Osteoblast (primary cell): ENCODE measurements around the gene ETDA. TPM values are rescaled to one million over a fixed set of nuclear protein-coding genes. Genes with fewer than 3 reads are reported as not detected.
"Not testable (repeated sequence)": the region's sequence is repeated elsewhere in the genome, so short reads cannot be mapped to it uniquely, and the experiment has no call there.

Experiments
- DNase-seq: peaks from one replicate; pipeline ENCODE4 v3.0.0; 2011; ENCODE audit warnings: low spot score, mixed read lengths; ENCODE audit not compliant: insufficient read length; ENCODE audit errors: missing footprints
- H2AFZ ChIP-seq: 2 replicates; pipeline ENCODE4 v1.6.0; 2011; ENCODE audit warnings: mild to moderate bottlenecking, low read length
- H3K27ac ChIP-seq: 2 replicates; pipeline ENCODE4 v1.5.1; 2011; ENCODE audit warnings: mild to moderate bottlenecking, low read depth, low read length, moderate library complexity
- H3K27me3 ChIP-seq: 2 replicates; pipeline ENCODE4 v1.6.0; 2012; ENCODE audit warnings: mild to moderate bottlenecking, control low read depth, inconsistent platforms, low read length, moderate library complexity; ENCODE audit not compliant: insufficient read depth
- H3K36me3 ChIP-seq: 2 replicates; pipeline ENCODE4 v1.5.1; 2011; ENCODE audit warnings: mild to moderate bottlenecking, low read length, control low read depth, moderate library complexity; ENCODE audit not compliant: insufficient read depth
- H3K4me1 ChIP-seq: 2 replicates; pipeline ENCODE4 v1.5.1; 2011; ENCODE audit warnings: mild to moderate bottlenecking, low read length, control low read depth, moderate library complexity; ENCODE audit not compliant: insufficient read depth
- H3K4me2 ChIP-seq: 2 replicates; pipeline ENCODE4 v1.6.0; 2011; ENCODE audit warnings: mild to moderate bottlenecking, low read length; ENCODE audit not compliant: insufficient read depth
- H3K4me3 ChIP-seq: fragments of 200-600 bp; sonication (generic); 3 replicates; pipeline ENCODE4 v1.5.1; 2012; ENCODE audit warnings: mild to moderate bottlenecking, low read length, inconsistent platforms; ENCODE audit not compliant: insufficient read depth
- H3K79me2 ChIP-seq: 2 replicates; pipeline ENCODE4 v1.6.0; 2012; ENCODE audit warnings: mild to moderate bottlenecking, low read length, control low read depth, inconsistent platforms; ENCODE audit not compliant: insufficient read depth
- H3K9me3 ChIP-seq: 2 replicates; pipeline ENCODE4 v1.5.1; 2011; ENCODE audit warnings: low read depth, low read length, control low read depth
- H4K20me1 ChIP-seq: 2 replicates; pipeline ENCODE4 v1.6.0; 2012; ENCODE audit warnings: mild to moderate bottlenecking, low read length, control low read depth; ENCODE audit not compliant: insufficient read depth
- total RNA-seq: library from RNA; depleted of rRNA; stranded (reverse); fragments of >200 nt; gene quantifications from 2 replicates; pipeline ENCODE4 v1.2.3, GENCODE V29; 2012
- TF ChIP-seq, protein P1 (sequence below): IDR thresholded peaks from 2 replicates; pipeline ENCODE4 v1.5.1; 2011; ENCODE audit warnings: mild to moderate bottlenecking, low read depth, low read length, moderate library complexity; ENCODE audit errors: extremely low read depth

The ETDA gene
- total RNA-seq, 1 donor = not detected

DNA sequence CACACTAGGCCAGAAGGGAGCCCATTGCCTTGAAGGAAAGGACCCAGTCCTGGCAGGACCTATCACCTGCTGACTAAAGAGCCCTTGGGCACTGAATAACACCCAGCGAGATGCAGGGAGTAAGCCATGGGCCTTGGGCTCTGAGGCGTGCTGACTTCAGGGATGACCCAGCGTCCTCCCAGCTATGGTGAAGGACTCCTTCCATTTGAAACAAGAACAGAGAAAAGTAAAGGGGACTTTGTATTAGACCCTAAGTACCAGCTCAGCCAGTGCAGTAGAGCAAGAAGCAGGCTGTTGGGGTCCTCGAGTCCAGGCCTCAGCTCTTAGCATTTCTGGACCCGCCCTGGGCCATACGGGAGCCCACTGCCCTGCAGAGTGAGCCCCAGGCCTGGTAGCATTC, 5.1 kb downstream of the ETDA start:
- Histone ChIP-seq H3K36me3 (no peaks in the 10 kb centered on the region), H3K27me3 (no peaks in the 10 kb centered on the region), H3K4me2 (no peak overlapping the region), H3K4me3 (no peak overlapping the region), H3K27ac (no peak overlapping the region), H4K20me1 (no peaks in the 10 kb centered on the region), H2AFZ (no peak overlapping the region), H3K4me1 (no peaks in the 10 kb centered on the region), H3K9me3 (no peaks in the 10 kb centered on the region), H3K79me2 (no peaks in the 10 kb centered on the region)
- peak; percentile 8 for DNase-seq
- TF ChIP-seq, protein P1, sequence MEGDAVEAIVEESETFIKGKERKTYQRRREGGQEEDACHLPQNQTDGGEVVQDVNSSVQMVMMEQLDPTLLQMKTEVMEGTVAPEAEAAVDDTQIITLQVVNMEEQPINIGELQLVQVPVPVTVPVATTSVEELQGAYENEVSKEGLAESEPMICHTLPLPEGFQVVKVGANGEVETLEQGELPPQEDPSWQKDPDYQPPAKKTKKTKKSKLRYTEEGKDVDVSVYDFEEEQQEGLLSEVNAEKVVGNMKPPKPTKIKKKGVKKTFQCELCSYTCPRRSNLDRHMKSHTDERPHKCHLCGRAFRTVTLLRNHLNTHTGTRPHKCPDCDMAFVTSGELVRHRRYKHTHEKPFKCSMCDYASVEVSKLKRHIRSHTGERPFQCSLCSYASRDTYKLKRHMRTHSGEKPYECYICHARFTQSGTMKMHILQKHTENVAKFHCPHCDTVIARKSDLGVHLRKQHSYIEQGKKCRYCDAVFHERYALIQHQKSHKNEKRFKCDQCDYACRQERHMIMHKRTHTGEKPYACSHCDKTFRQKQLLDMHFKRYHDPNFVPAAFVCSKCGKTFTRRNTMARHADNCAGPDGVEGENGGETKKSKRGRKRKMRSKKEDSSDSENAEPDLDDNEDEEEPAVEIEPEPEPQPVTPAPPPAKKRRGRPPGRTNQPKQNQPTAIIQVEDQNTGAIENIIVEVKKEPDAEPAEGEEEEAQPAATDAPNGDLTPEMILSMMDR = no peak

DNA sequence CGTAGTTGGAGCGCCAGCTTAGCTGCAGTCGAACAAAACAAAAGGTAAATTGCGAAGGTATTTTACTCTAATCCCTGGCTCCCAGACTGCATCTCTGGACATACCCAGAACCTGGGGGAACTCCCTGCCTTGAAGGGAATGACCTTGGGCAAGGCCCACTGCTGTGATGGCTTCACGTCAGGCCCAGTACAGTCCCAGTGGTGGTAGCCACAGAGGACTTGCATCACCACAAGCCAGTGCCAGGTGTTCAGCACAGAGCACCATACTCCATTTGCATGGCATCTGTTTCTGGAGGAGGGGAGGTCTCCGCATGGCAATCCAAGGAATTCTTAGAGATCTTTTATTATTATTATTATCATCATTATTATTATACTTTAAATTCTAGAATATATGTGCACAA, 5.6 kb downstream of the ETDA start:
- no peaks in the 10 kb centered on the region for H4K20me1 ChIP-seq

DNA sequence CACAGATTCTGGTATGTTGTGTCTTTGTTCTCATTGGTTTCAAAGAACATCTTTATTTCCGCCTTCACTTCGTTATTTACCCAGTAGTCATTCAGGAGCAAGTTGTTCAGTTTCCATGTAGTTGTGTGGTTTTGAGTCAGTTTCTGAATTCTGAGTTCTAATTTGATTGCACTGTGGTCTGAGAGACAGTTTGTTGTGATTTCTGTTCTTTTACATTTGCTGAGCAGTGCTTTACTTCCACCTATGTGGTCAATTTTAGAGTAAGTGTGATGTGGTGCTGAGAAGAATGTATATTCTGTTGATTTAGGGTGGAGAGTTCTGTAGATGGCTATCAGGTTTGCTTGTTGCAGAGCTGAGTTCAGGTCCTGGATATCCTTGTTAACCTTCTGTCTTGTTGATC, 9.1 kb downstream of the ETDA start:
- not testable (repeated sequence) for H3K4me1 ChIP-seq, H3K4me2 ChIP-seq, H3K27me3 ChIP-seq, H3K9me3 ChIP-seq, H3K27ac ChIP-seq, H4K20me1 ChIP-seq, DNase-seq, H3K4me3 ChIP-seq, H2AFZ ChIP-seq, H3K79me2 ChIP-seq, H3K36me3 ChIP-seq

More for the DNA sequence above, 5.6 kb downstream of the ETDA start:
- no peaks in the 10 kb centered on the region for H3K36me3 ChIP-seq
- H3K79me2 ChIP-seq = no peaks in the 10 kb centered on the region
- no peaks in the 10 kb centered on the region for H3K4me1 ChIP-seq
- H2AFZ ChIP-seq = no peak overlapping the region
- no peak overlapping the region for H3K4me2 ChIP-seq
- TF ChIP-seq, protein P1 = no peak
- H3K27ac ChIP-seq = no peak overlapping the region
- no peaks in the 10 kb centered on the region for H3K9me3 ChIP-seq
- H3K4me3 ChIP-seq = no peak overlapping the region
- peak; percentile 19 for DNase-seq
- no peaks in the 10 kb centered on the region for H3K27me3 ChIP-seq

DNA sequence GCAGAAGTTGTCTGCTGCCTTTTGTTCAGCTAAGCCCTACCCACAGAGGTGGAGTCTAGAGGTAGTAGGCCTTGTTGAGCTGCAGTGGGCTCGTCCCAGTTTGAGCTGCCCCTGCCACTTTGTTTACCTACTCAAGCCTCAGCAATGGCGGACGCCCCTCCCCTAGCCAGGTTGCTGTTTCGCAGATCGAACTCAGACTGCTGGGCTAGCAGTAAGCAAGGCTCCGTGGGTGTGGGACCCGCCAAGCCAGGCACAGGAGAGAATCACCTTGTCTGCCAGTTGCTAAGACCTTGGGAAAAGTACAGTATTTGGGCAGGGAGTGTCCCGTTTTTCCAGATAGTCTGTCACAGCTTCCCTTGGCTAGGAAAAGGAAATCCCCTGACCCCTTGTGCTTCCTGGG, 11.5 kb downstream of the ETDA start:
- H3K9me3 ChIP-seq, DNase-seq, H2AFZ ChIP-seq, H4K20me1 ChIP-seq, H3K79me2 ChIP-seq, H3K4me2 ChIP-seq, H3K4me3 ChIP-seq, H3K27ac ChIP-seq, H3K36me3 ChIP-seq, H3K4me1 ChIP-seq, H3K27me3 ChIP-seq: not testable (repeated sequence)

DNA sequence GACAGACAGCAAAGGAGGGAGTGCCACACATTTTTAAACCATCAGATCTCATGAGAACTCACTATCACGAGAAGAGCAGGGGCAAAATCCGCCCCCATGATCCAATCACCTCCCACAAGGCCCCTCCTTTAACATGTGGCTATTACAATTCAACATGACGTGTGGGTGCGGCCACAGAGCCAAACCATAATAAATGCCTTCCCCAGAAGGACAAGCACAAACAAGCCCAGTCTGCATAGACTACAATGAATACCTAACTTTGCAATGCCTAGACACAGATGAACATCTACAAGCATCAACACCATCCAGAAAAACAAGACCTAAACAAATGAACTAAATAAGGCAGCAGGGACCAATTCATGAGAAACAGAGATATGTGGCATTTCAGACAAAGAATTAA, 12.3 kb downstream of the ETDA start:
- Histone ChIP-seq H3K27me3 (no peaks in the 10 kb centered on the region), H4K20me1 (no peaks in the 10 kb centered on the region), H3K36me3 (no peaks in the 10 kb centered on the region), H3K4me2 (no peak overlapping the region), H3K79me2 (no peaks in the 10 kb centered on the region), H3K4me3 (no peak overlapping the region), H3K9me3 (no peaks in the 10 kb centered on the region), H2AFZ (no peak overlapping the region), H3K4me1 (no peaks in the 10 kb centered on the region), H3K27ac (no peak overlapping the region)
- no peak for DNase-seq
- TF ChIP-seq, protein P1 = no peak
